Measurements from ENCODE around the gene GZMM.

The GZMM gene

GRCh38 chr19:535017-535835, 8.6 kb upstream of the GZMM start:
- DNase-seq (ENCODE audit: low spot score): no peak

DNA sequence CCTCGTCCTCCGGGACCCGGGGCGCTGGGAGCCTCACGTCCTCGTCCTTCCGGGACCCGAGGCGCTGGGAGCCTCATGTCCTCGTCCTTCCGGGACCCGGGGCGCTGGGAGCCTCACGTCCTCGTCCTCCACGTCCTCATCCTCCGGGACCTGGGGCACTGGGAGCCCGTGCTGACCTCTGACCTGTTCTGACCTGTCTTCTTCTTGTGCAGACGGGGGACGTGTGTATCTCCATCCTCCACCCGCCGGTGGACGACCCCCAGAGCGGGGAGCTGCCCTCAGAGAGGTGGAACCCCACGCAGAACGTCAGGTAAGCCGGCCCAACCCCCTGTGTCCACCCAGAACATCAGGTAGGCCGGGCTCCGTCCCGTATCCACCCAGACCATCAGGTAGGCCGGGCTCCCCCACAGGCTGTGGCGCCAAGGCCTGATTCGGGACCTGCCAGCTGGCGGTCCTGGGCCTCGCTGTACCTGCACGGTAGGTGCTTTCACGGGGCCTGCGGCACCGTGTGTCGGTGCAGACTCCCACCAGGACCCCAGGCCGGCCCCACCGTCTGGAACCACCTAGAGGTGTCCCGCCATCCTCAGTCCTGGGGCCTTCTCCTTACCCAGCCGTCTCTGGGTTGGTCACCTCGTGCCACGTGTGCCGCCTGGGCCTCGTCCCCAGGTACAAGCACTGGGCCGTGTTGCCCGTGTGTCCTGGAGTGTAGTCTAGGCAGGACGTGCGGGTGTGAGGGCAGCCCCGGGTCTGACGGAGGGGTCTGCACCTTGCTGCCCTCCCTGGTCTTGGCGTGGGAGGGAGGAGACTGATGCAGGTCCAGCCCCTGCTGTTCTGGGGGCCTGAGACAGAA, 7.6 kb upstream of the GZMM start:
- DNase-seq (ENCODE audit: low spot score): no peak

DNA sequence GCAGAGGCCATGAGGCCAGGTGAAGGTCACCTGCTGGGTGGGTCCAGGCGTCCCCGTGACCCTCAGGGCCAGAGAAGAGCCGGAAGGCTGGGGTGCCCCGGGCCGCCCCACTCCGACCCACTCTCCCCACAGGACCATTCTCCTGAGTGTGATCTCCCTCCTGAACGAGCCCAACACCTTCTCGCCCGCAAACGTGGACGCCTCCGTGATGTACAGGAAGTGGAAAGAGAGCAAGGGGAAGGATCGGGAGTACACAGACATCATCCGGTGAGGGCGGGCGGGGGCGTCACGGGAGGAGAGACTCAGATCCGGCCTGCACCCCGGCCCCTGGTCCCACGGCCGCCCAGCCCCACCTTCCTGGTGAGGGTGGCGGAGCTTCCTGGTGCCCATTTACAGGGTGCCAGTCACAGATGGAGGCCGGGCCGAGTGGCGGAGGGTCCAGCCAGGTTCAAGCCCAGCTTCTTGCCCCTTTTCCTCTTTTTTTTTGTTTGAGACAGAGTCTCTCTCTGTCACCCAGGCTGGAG, 6.9 kb upstream of the GZMM start:
- DNase-seq (ENCODE audit: low spot score): no peak

DNA sequence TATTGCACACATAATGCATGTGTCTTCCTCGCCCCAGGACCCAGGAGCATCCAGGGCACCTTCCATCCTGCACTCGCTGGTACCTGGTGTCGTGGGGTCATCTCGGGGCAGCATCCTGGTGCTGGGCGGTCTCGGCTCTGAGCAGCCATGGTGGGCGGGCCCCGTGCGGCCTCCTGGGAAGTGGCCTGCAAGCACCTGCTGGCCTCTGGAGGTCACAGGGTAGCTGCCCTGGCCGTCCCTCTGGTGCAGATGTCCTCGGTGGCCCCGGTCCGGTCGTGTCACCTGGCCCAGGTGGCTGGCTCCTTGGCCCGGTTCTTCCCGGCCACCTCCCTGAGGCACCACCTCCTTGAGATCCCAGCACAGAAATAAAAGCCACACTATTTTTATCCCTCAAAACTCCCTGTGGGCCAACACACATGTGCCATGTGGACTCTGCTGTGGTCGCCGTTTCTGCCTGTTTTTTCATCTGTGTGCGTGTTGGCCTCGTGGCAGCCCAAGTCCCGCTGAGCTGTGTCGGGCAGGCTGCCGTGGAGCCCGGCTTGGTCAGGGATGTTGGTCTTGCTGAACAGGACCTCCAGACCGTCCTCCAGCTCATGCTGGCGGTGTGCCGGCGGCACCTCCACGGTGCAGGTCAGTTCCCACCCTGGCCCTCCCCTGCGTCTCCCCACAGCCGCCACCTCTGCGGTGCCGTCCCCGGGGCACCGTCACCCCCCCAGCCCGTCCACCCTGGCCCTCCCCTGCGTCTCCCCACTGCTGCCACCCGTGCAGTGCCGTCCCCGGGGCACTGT, 5.0 kb upstream of the GZMM start:
- DNase-seq (ENCODE audit: low spot score): no peak

DNA sequence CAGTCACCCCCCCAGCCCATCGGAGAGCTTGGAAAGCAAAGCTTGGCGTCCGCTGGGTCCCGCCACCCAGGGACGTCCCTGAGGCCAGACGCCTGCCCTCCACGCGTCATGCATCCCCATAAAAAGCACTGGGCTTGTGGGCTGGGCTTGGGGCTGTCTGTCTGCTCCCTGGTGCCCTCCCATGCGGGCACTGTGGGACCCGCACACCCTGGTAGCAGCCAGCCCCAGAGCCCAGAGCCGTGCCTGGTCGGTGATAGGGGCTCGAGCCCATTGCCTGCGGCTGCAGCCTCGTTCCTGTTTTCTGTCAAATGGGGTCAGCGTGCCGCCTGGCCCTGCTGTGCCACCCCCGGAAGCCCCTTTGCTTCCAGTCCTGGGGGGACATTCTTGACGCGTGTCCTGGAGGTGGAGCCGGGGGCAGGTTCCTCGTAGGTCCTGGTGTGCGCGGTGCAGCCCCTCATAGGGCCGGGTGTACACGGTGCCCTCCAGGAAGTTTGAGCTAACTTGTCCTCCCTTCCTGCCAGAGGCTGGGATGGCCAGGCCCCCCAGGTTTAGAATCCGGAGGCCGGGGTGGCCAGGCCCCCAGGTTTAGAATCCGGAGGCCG, 4.3 kb upstream of the GZMM start:
- DNase-seq (ENCODE audit: low spot score): no peak

- DNase-seq (ENCODE audit: low spot score): no peak
These were observed 2.8 kb upstream of the GZMM start for GRCh38 chr19:540867-541637.

- no peak for DNase-seq (ENCODE audit: low spot score)
These were observed 2.2 kb upstream of the GZMM start for GRCh38 chr19:541699-542098.

DNA sequence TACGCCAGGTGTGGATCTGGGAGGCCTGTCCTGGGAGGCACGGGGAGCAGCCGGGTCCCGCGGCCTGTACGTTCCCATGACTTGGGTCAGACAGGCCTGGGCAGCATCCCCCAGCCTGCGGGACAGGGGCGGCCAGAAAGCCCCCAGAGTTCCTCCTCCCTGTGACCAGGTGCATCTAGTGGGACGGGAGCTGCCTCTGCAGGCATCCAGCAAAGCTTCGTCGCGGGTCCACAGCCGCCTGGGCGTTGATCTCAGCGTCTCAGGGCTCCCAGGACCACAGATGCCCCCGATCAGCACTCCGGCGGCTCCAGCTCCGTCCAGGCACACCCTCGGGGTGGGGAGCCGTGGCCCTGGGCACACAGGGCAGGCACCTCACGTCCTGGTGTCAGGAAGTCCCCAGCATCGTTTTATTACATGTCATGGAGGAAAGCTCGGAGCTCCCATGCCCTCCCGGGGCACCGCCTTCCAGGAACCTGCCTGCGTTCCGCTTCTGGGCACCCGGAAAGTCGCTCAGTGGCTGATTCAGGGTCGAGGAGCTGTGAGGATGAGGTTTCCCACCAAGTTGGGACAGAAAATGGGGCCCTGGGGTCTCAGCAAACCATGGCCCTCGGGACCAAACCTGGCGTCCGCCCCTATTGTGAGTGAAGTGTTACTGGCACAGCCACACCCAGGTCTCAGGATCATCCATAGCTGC, 1.5 kb upstream of the GZMM start:
- no peak for DNase-seq (ENCODE audit: low spot score)

DNA sequence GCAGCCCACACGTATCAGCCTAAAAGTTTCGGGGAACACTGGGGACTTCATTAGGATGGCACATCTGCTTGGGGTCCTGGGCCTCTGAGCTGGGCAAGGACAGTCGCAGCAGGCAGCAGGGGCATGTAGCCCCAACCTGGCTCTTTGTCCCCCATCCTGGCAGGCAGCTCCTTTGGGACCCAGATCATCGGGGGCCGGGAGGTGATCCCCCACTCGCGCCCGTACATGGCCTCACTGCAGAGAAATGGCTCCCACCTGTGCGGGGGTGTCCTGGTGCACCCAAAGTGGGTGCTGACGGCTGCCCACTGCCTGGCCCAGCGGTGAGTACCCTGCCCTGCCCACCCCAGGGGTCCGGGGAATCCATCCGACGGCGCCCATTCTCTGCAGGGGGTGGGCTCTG, 3.3 kb downstream of the GZMM start:
- no peak for DNase-seq (ENCODE audit: low spot score)

GRCh38 chr19:547836-548720, 4.2 kb downstream of the GZMM start:
- no peak for DNase-seq (ENCODE audit: low spot score)

DNA sequence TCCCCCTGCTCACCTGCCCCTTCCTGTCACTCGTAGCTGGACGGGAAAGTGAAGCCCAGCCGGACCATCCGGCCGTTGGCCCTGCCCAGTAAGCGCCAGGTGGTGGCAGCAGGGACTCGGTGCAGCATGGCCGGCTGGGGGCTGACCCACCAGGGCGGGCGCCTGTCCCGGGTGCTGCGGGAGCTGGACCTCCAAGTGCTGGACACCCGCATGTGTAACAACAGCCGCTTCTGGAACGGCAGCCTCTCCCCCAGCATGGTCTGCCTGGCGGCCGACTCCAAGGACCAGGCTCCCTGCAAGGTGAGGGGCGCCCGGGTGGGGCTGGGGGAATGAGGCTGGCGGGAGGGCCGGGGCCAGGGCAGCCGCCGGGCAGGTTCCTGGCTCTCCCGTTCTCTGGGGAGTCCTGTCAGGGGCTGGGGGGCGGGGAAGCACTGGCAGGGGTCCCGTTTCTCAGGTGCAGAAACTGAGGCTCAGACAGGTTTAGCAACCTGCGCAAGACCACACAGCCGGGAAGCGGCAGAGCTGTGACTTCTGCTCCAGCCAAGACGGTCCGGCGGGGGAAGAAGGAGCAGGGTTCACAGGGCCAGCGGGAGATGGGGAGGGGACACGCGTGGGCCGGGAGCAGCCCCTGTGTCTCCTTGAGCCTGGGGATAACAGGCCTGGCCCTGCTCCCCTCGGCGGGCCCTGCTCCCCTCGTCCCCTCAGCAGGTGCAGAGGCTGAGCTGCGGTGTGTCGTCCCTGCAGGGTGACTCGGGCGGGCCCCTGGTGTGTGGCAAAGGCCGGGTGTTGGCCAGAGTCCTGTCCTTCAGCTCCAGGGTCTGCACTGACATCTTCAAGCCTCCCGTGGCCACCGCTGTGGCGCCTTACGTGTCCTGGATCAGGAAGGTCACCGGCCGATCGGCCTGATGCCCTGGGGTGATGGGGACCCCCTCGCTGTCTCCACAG, 5.3 kb downstream of the GZMM start:
- no peak for DNase-seq (ENCODE audit: low spot score)

DNA sequence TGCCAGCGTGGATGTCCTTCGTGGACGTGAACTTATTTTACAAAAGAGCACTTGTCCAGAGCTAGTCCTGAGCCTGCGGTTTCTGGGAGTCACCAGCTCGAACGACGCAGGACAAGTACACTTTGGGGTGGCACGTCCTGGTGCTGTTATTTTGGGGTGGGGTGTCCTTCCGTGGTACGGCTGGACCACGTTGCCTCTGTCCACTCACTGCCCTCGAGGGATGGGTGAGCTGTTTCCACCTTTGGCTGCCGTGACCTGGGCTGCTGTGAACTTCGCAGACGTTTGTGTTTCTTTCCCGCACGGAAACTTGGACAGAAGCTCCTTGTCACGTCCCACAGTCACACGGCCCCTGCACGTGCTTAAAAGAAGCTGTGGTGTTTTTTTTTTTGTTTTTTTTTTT, 11.0 kb downstream of the GZMM start:
- no peak for DNase-seq (ENCODE audit: low spot score)

DNA sequence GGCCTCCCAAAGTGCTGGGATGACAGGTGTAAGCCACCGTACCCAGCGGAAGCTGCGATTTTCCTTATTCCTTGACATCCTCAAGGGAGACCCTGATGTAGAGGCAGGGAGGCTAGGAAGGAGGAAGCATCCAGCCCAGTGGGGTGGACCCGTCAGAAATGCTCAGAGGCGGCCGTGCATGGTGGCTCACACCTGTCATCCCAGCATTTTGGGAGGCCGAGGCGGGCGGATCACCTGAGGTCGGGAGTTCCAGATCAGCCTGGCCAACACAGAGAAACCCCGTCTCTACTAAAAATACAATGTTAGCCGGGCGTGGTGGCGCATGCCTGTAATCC, 11.6 kb downstream of the GZMM start:
- DNase-seq (ENCODE audit: low spot score): no peak

- no peak for DNase-seq (ENCODE audit: low spot score)
These were observed 12.9 kb downstream of the GZMM start for GRCh38 chr19:556611-557382.

DNA sequence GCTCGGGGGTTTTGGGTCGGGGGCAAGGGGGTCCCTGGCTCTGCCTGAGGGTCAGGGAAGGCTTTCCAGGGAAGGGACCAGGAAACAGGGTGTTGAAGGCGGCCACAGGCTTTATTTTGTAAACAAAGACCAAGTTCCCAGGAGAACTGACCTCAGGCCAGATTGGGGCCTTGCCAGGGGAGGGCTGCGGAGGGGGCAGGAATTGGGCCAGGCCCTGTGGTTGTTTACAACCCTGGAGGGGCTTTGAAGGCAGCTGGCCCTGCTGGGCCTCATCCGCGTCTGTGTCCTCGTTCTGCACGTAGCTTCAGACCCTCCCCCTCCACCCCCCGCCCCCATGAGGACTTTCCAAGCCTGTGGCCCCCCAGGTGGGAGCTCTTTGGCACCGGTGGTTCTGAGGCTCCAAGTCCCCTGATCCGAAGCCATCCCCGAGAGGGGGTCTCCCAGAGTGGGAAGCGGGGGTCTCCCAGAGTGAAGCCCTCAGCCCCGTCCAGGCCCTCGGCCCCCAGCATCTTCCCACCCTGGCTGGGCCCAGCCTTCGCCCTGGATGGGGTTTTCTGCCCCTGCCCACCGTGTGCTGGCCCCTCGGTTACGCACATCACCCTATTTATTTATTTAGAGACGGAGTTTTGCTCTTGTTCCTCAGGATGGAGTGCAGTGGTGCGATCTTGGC, 15.1 kb downstream of the GZMM start:
- no peak for DNase-seq (ENCODE audit: low spot score)

DNA sequence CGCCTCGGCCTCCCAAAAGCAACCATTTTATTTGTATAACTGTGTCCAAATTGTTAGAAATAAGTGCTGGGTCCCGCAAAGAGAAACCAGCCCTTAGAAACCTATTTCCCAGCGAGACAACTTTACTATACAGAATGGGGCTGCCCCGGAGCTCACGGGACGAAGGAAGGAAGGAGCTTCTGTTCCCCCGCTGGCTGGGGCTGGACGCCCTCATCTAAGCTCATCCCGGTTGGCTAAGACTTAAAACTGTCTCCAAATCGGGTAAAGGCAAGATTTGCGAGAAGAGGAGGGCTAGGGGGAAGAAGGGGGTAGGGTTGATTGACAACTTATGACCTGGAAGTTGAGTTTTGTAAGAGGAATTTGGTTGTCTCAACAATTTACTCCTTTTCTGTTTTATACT, 16.3 kb downstream of the GZMM start:
- DNase-seq (ENCODE audit: low spot score): no peak

GRCh38 chr19:566403-566802, 22.6 kb downstream of the GZMM start:
- DNase-seq (ENCODE audit: low spot score): no peak
